Astrocyte (in vitro differentiated cells and primary cell): ENCODE data around the gene DIP2B. TPM values are rescaled to one million over a fixed set of nuclear protein-coding genes. Genes with fewer than 3 reads are reported as not detected.

Source experiments
- DNase-seq: peaks from one replicate; pipeline ENCODE4 v3.0.0-alpha.2; 2010; ENCODE audit warnings: low read depth
- FAIRE-seq: peaks from 2 replicates; lab custom pipeline; 2011; peaks lifted over from hg19 to GRCh38; lab: Jason Lieb, UNC
- H2AFZ ChIP-seq: 2 replicates; pipeline ENCODE4 v1.6.0; 2012; ENCODE audit warnings: low read depth, low read length, inconsistent platforms
- H3K27ac ChIP-seq: 2 replicates; pipeline ENCODE4 v1.5.1; 2011; ENCODE audit warnings: low read depth, low read length, inconsistent platforms
- H3K27me3 ChIP-seq: 2 replicates; pipeline ENCODE4 v1.6.0; 2011; ENCODE audit warnings: low read length, inconsistent platforms; ENCODE audit not compliant: insufficient read depth
- H3K36me3 ChIP-seq: 2 replicates; pipeline ENCODE4 v1.5.1; 2011; ENCODE audit warnings: low read length, inconsistent platforms; ENCODE audit not compliant: insufficient read depth
- H3K4me1 ChIP-seq: 2 replicates; pipeline ENCODE4 v1.5.1; 2011; ENCODE audit warnings: low read length, inconsistent platforms; ENCODE audit not compliant: insufficient read depth
- H3K4me2 ChIP-seq: 2 replicates; pipeline ENCODE4 v1.6.0; 2012; ENCODE audit warnings: low read length, inconsistent platforms
- H3K4me3 ChIP-seq: 2 replicates; pipeline ENCODE4 v1.5.1; 2011; ENCODE audit warnings: low read depth, mild to moderate bottlenecking, low read length, inconsistent platforms; ENCODE audit not compliant: insufficient read depth
- H3K79me2 ChIP-seq: 2 replicates; pipeline ENCODE4 v1.6.0; 2012; ENCODE audit warnings: mild to moderate bottlenecking, low read length, inconsistent platforms; ENCODE audit not compliant: insufficient read depth
- H3K9ac ChIP-seq: 2 replicates; pipeline ENCODE4 v1.6.0; 2012; ENCODE audit warnings: mild to moderate bottlenecking, low read length, inconsistent platforms
- H3K9me3 ChIP-seq: 2 replicates; pipeline ENCODE4 v1.5.1; 2012; ENCODE audit warnings: low read depth, mild to moderate bottlenecking, low read length, inconsistent platforms; ENCODE audit not compliant: insufficient read depth
- H4K20me1 ChIP-seq: 2 replicates; pipeline ENCODE4 v1.6.0; 2012; ENCODE audit warnings: low read length, inconsistent platforms; ENCODE audit not compliant: insufficient read depth
- H3K27ac Mint-ChIP-seq: one replicate; pipeline ENCODE4 v1.8.0; 2021; ENCODE audit warnings: mild to moderate bottlenecking, mixed read lengths; ENCODE audit not compliant: unreplicated experiment
- H3K27me3 Mint-ChIP-seq: one replicate; pipeline ENCODE4 v1.8.0; 2021; ENCODE audit warnings: low read depth, mixed read lengths; ENCODE audit not compliant: unreplicated experiment
- H3K36me3 Mint-ChIP-seq: one replicate; pipeline ENCODE4 v1.8.0; 2021; ENCODE audit warnings: low read depth, mixed read lengths; ENCODE audit not compliant: unreplicated experiment
- H3K4me1 Mint-ChIP-seq: one replicate; pipeline ENCODE4 v1.8.0; 2021; ENCODE audit warnings: low read depth, mixed read lengths; ENCODE audit not compliant: unreplicated experiment
- H3K4me3 Mint-ChIP-seq: one replicate; pipeline ENCODE4 v1.8.0; 2021; ENCODE audit warnings: mild to moderate bottlenecking, moderate library complexity, mixed read lengths; ENCODE audit not compliant: unreplicated experiment
- H3K9me3 Mint-ChIP-seq: one replicate; pipeline ENCODE4 v1.8.0; 2021; ENCODE audit warnings: mild to moderate bottlenecking, mixed read lengths; ENCODE audit not compliant: unreplicated experiment
- EZH2 ChIP-seq: IDR thresholded peaks from 2 replicates; pipeline ENCODE4 v1.6.1; 2012; ENCODE audit warnings: mild to moderate bottlenecking, low read length, inconsistent platforms; ENCODE audit not compliant: insufficient read depth
- total RNA-seq: library from RNA; stranded (reverse); gene quantifications from 2 replicates; pipeline ENCODE4 v1.2.1, GENCODE V29; 2021
- TF ChIP-seq, protein P1 (sequence below): IDR thresholded peaks from 2 replicates; pipeline ENCODE4 v1.5.1; 2011; ENCODE audit warnings: low read depth, mild to moderate bottlenecking, inconsistent platforms, low read length, moderate library complexity; ENCODE audit not compliant: insufficient read depth

Gene DIP2B
- total RNA-seq, 1 donor from 2014 or later, result 53.2 TPM

DNA sequence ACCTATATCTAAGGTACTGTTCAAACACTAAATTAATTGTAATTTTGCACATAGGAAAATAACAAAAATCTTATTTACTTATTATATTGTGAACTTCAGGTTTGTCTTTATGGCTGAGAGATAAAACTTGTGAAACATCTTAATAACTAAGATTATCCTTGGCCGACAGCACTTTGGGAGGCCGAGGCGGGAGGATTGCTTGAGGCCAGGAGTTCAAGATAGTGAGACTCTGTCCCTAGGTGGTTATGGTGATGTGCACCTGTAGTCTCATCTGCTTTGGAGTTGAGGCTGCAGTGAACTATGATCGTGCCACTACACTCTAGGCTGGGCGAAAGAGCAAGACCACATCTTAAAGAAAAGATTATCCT is 22.6 kb downstream of the DIP2B start:
- no peaks in the 10 kb centered on the region for H3K36me3 ChIP-seq
- Mint-ChIP-seq H3K36me3 (peaks cover 11% of the 10 kb centered on the region), H3K4me3 (no peak overlapping the region), H3K27me3 (no peaks in the 10 kb centered on the region), H3K27ac (no peak overlapping the region), H3K4me1 (peaks cover 16% of the 10 kb centered on the region), H3K9me3 (no peaks in the 10 kb centered on the region)
- no peak overlapping the region for H3K27ac ChIP-seq
- H2AFZ ChIP-seq, result no peak overlapping the region
- H4K20me1 ChIP-seq, result peaks cover 36% of the 10 kb centered on the region
- H3K9ac ChIP-seq, result no peak overlapping the region
- no peak for DNase-seq
- H3K79me2 ChIP-seq, result peaks cover 83% of the 10 kb centered on the region
- no peak for FAIRE-seq
- H3K4me2 ChIP-seq, result no peak overlapping the region
- no peaks in the 10 kb centered on the region for H3K9me3 ChIP-seq
- TF ChIP-seq EZH2, result no peak
- H3K4me3 ChIP-seq, result no peak overlapping the region
- H3K27me3 ChIP-seq, result no peaks in the 10 kb centered on the region
- H3K4me1 ChIP-seq, result peaks cover 10% of the 10 kb centered on the region

DNA sequence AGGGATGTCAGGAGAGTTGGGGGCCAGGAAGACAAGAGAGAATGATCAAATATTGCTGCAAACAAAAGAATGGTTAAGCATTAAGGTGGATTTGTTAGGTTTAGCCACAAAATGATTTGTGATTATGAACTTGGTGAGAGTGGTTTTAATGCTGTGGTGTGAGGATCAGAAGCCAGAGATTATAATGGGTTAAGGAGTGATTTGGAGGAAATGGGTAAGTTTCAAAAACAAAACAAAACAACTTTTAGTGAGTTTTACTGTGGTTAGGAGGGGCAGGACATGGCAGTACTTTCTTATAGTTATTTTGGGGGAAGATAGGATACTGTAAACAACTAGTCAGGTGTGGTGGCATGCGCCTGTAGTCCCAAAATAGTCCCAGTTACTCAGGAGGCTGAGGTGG is 24.0 kb downstream of the DIP2B start:
- no peak overlapping the region for H3K4me3 Mint-ChIP-seq
- peak overlapping the region; percentile 11 for H3K27ac Mint-ChIP-seq
- Histone ChIP-seq H3K79me2 (peaks cover 72% of the 10 kb centered on the region), H3K27ac (no peak overlapping the region), H4K20me1 (peaks cover 39% of the 10 kb centered on the region), H3K4me1 (peaks cover 23% of the 10 kb centered on the region), H3K4me2 (no peak overlapping the region), H3K36me3 (no peaks in the 10 kb centered on the region), H3K9me3 (no peaks in the 10 kb centered on the region), H2AFZ (no peak overlapping the region), H3K4me3 (no peak overlapping the region), H3K9ac (no peak overlapping the region), H3K27me3 (no peaks in the 10 kb centered on the region)
- DNase-seq, result no peak
- H3K27me3 Mint-ChIP-seq, result no peaks in the 10 kb centered on the region
- peaks cover 7% of the 10 kb centered on the region for H3K36me3 Mint-ChIP-seq
- TF ChIP-seq EZH2, result no peak
- TF ChIP-seq, protein P1, sequence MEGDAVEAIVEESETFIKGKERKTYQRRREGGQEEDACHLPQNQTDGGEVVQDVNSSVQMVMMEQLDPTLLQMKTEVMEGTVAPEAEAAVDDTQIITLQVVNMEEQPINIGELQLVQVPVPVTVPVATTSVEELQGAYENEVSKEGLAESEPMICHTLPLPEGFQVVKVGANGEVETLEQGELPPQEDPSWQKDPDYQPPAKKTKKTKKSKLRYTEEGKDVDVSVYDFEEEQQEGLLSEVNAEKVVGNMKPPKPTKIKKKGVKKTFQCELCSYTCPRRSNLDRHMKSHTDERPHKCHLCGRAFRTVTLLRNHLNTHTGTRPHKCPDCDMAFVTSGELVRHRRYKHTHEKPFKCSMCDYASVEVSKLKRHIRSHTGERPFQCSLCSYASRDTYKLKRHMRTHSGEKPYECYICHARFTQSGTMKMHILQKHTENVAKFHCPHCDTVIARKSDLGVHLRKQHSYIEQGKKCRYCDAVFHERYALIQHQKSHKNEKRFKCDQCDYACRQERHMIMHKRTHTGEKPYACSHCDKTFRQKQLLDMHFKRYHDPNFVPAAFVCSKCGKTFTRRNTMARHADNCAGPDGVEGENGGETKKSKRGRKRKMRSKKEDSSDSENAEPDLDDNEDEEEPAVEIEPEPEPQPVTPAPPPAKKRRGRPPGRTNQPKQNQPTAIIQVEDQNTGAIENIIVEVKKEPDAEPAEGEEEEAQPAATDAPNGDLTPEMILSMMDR, result no peak
- H3K9me3 Mint-ChIP-seq, result no peaks in the 10 kb centered on the region
- peaks cover 16% of the 10 kb centered on the region for H3K4me1 Mint-ChIP-seq
- FAIRE-seq, result no peak

DNA sequence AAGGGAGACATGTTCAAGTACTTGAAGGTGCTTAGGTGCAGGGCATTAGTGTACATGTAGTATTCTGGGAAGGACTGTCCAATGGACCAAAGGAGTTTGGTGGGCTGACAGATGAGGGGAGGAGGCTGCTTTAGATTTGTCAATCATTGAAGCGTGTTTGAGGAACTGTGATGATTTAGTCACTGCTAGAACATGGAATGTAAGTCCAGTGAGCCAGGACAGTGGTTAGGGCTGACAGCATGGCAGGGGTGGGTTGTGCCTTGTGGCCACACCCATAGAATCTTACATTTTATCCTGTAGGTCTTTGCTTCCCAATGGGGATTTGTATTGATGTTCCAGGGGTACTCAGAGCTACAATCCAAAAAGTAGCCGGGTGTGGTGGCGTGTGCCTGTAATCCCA is 24.6 kb downstream of the DIP2B start:
- Mint-ChIP-seq H3K9me3 (no peaks in the 10 kb centered on the region), H3K4me3 (peak overlapping the region; percentile 20), H3K36me3 (peaks cover 7% of the 10 kb centered on the region), H3K27me3 (no peaks in the 10 kb centered on the region), H3K27ac (peak overlapping the region; percentile 75), H3K4me1 (peaks cover 19% of the 10 kb centered on the region)
- no peak for FAIRE-seq
- Histone ChIP-seq H4K20me1 (peaks cover 33% of the 10 kb centered on the region), H3K27me3 (no peaks in the 10 kb centered on the region), H3K4me2 (no peak overlapping the region), H3K36me3 (no peaks in the 10 kb centered on the region), H2AFZ (no peak overlapping the region), H3K79me2 (peaks cover 72% of the 10 kb centered on the region), H3K9me3 (no peaks in the 10 kb centered on the region), H3K9ac (no peak overlapping the region), H3K27ac (no peak overlapping the region), H3K4me1 (peaks cover 26% of the 10 kb centered on the region), H3K4me3 (no peak overlapping the region)
- TF ChIP-seq, protein P1, result no peak
- TF ChIP-seq EZH2, result no peak
- no peak for DNase-seq
